Large intestine (tissue), 3 donors: Measurements from ENCODE around the gene POLG2. TPM values are rescaled to one million over a fixed set of nuclear protein-coding genes. Genes with fewer than 3 reads are reported as not detected.

Source experiments
- DNase-seq, 2 donors: peaks; one replicate each; pipeline versions ENCODE4 v3.0.0 to v3.0.0-alpha.2; 2013
- H3K27ac ChIP-seq: one replicate; pipeline ENCODE4 v1.5.1; 2013; ENCODE audit warnings: low read length
- H3K27me3 ChIP-seq: 2 replicates; pipeline ENCODE4 v1.6.1; 2013; ENCODE audit warnings: low read length; ENCODE audit not compliant: control insufficient read depth, insufficient read depth
- H3K36me3 ChIP-seq: 2 replicates; pipeline ENCODE4 v1.6.1; 2013; ENCODE audit warnings: low read length; ENCODE audit not compliant: control insufficient read depth, insufficient read depth
- H3K4me1 ChIP-seq: one replicate; pipeline ENCODE4 v1.6.1; 2013; ENCODE audit warnings: low read length; ENCODE audit not compliant: control insufficient read depth, insufficient read depth
- H3K4me3 ChIP-seq: one replicate; pipeline ENCODE4 v1.5.1; 2013; ENCODE audit warnings: low read length
- H3K9me3 ChIP-seq: one replicate; pipeline ENCODE4 v1.6.1; 2013; ENCODE audit warnings: mild to moderate bottlenecking, low read depth, low read length, moderate library complexity; ENCODE audit not compliant: control insufficient read depth
- WGBS: methylation state at CpG from one replicate; pipeline ENCODE4 v1.1.5; 2013; ENCODE audit warnings: low lambda C conversion rate; ENCODE audit not compliant: insufficient coverage; 5-methylcytosine and 5-hydroxymethylcytosine counted together
- polyA plus RNA-seq: library from polyadenylated mRNA; unstranded; fragments of 120-200 nt; gene quantifications from one replicate; pipeline ENCODE4 v1.2.1, GENCODE V29; 2013

The POLG2 gene
- polyA plus RNA-seq, 1 donor, result 27.0 TPM

DNA sequence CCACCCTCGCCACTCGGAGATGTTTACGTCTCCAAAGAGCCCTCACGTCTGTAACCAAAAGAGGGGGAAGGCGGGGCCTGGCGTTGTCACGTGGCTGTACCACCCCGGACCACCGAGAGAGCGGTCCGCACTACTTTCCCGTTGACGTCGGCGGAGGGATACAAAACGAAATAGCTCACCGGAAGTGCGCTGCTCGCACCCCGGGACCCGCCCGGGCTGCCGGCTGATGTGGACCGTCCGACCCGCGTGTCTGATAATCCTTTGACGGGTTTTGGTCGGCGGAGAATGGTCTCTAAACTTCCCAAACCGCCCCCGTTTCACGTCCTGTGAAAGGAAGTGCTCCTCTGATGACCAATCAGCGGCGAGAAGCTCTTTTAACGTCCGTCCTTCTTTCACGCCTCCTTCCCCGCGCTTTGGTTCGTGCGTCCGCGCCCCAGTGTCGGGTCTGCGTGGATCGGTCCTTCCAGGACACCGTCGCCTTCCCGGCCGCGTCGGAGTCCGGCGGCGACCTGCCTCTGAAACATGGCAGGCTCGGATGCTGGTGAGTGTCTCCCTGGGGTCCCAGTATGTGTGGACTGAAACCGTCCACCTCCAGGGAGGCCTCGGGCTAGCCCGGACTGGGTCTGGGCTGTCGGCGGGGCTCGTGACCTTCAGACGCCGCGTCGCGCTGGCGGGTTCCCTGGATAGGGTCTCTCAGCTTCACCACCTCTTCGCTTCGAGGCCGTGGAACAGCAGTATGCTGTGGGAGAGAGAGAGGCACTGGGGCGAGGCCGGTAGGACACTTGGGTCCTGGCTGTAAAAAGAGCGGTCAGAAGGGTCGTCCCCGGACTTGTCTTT is 9.9 kb upstream of the POLG2 start, which contains the start of gene CEP95:
Gene CEP95 (plus strand): TSS at position 402 of the 837 bp plus-strand sequence. CDS start 121 bp downstream, at position 523.
- H3K27me3 ChIP-seq, result no peaks in the 10 kb centered on the region
- WGBS, result no CpG with 5 or more reads among the region's 77 CpGs
- H3K36me3 ChIP-seq, result peaks cover 55% of the 10 kb centered on the region
- peak; percentile 93 to 99 for DNase-seq
- H3K27ac ChIP-seq, result peak within 1 kb of the TSS; percentile 98
- H3K4me3 ChIP-seq, result peak within 1 kb of the TSS; percentile 75
- peaks cover 12% of the 10 kb centered on the region for H3K4me1 ChIP-seq
- H3K9me3 ChIP-seq, result no peaks in the 10 kb centered on the region

GRCh38 chr17:64506201-64506575 is 9.3 kb upstream of the POLG2 start, which contains the start of gene DDX5:
DDX5 (minus strand) TSS chr17:64506289; CDS start chr17:64506119, 170 bp downstream.
- no CpG with 5 or more reads among the region's 31 CpGs for WGBS
- Histone ChIP-seq H3K4me3 (peak within 1 kb of the TSS; percentile 75), H3K27ac (peak within 1 kb of the TSS; percentile 98), H3K4me1 (peaks cover 12% of the 10 kb centered on the region), H3K36me3 (peaks cover 57% of the 10 kb centered on the region), H3K27me3 (no peaks in the 10 kb centered on the region), H3K9me3 (no peaks in the 10 kb centered on the region)
- peak in 1 of 2 donors; percentile 98 for DNase-seq

DNA sequence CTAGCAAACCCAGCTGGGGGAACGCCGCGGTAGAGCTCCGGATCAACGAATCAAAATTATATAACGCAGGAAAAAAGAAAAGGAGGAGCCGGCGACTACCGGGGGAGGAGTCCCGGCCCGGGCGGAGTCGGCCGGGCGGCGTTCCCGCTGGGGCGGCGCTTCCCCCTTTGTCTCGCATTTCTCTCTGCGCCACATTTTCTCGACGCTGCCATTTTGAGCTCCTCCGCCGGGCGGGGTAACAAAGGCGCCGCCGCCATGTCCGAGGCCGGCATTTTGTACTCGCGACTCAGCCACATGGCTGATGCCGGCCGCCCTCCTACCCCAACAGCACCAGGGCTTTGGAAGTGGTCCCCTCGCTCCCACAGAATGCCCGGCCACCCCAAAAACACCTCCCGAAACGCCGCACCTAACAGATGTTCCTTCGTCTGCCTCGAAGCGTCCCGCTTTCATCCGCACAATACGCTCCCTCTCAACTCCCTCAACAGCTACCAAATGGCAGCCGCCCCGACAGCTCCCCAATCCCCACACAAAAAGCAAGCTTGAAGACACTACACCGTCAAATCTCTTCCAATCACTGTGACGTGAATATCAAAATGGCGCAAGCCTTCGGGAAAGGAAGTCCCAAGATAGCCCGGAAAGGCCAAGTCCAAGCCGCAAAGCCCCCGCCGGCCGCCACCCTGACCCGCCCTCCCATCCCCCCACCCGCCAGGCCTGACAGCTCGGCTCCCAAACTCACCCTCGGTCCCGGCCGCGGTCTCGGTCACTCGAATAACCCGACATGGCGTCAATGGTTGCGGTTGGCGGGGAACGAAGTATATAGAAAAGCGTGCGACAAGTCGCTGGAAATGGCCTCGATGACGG is 8.7 kb upstream of the POLG2 start:
- peak; percentile 93 to 94 for DNase-seq
- no CpG with 5 or more reads among the region's 76 CpGs for WGBS
- H3K27me3 ChIP-seq, result no peaks in the 10 kb centered on the region
- peaks cover 57% of the 10 kb centered on the region for H3K36me3 ChIP-seq
- H3K4me1 ChIP-seq, result peaks cover 12% of the 10 kb centered on the region
- H3K4me3 ChIP-seq, result peak overlapping the region; percentile 75
- H3K27ac ChIP-seq, result peak overlapping the region; percentile 98
- no peaks in the 10 kb centered on the region for H3K9me3 ChIP-seq

- Histone ChIP-seq H3K9me3 (no peaks in the 10 kb centered on the region), H3K27ac (peak overlapping the region; percentile 98), H3K27me3 (no peaks in the 10 kb centered on the region), H3K4me1 (peaks cover 12% of the 10 kb centered on the region), H3K4me3 (peak overlapping the region; percentile 75), H3K36me3 (peaks cover 57% of the 10 kb centered on the region)
- 0% methylated on average over 2 of the region's 13 CpGs for WGBS
- no peak for DNase-seq
Measured at GRCh38 chr17:64504769-64505339, 8.0 kb upstream of the POLG2 start.

DNA sequence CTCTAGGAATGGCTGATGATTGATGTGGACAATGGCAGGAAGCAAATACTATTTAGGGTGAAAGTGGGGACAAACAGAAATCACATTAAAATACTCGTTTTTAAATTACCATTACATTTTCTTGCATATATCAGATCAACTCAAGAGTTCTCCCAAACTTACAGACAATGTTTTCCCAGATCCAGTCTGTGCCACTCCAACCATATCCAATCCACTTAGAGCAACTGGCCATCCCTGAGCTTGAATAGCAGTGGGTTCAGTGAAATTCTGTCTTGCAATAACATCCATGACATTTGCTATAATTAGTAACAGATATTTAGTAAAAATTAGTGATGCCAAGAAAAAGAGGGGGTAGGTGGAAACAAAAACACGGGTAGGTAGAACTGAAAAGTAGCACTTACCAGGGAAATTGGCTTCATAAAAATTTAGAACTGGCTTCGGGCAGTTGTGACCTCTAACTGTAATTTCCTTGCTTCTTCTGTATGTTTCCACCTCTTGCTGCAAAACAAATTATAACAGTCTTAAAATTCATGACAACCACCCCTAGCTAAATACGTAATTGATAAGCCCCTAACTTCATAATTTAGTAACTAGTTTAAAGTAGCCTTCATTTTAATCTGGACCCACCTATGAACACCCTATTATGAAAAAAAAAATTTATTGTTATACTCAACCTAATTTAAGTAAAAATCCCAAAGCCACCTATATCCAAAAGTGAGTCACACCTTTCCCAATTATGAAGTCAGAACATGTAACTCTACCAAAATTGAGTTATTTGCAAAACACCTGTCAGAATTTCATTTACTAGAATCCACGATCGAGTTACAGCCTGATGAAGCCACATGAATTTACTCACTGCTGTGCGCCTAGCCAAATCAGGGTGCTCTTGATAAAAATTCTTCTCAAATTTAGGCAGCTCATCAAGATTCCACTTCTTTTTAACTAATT is 7.2 kb upstream of the POLG2 start:
- Histone ChIP-seq H3K9me3 (no peaks in the 10 kb centered on the region), H3K27me3 (no peaks in the 10 kb centered on the region), H3K27ac (peak overlapping the region; percentile 98), H3K4me1 (peaks cover 12% of the 10 kb centered on the region), H3K4me3 (peak overlapping the region; percentile 75), H3K36me3 (peaks cover 58% of the 10 kb centered on the region)
- no peak for DNase-seq
- no CpG with 5 or more reads among the region's 7 CpGs for WGBS

DNA sequence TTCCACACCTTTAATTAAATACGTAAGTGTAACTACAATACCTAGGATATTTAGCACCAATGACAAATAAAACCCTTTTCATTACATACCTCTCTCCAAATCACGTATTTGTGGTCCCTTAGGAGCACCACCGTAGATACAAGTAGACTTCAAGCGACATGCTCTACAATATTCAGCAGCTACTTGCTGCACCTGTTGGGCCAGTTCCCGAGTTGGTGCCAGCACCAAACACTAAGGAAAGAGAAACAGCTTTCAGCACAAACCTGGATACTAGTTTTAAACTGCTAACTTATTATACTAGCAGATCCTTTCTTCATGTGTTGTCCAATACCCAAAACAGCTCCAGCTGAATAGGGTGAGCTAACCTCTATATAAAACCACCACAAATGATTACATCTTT is 6.5 kb upstream of the POLG2 start:
- H3K36me3 ChIP-seq, result peaks cover 61% of the 10 kb centered on the region
- no peak overlapping the region for H3K4me3 ChIP-seq
- H3K9me3 ChIP-seq, result no peaks in the 10 kb centered on the region
- WGBS, result no CpG with 5 or more reads among the region's 5 CpGs
- DNase-seq, result no peak
- peaks cover 9% of the 10 kb centered on the region for H3K4me1 ChIP-seq
- no peak overlapping the region for H3K27ac ChIP-seq
- H3K27me3 ChIP-seq, result no peaks in the 10 kb centered on the region

DNA sequence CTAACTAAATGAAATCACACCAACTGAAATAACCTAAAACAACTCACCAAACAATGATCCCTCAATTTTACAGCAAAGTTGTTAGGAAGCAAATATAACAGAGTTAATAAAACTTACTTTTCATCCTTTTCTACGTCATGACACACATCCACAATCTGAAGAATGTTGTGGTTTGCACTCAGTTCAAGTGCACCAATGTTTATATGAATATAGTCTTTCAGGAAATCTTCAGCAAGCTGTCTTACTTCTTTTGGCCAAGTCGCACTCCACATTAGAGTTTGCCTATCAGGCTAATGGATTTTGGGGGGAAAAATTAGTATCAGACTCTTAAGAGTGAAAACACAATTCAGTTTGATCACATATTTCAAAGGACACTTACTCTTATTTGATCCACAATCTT is 6.0 kb upstream of the POLG2 start:
- H3K4me3 ChIP-seq, result no peak overlapping the region
- no peak for DNase-seq
- H3K4me1 ChIP-seq, result peaks cover 11% of the 10 kb centered on the region
- H3K27ac ChIP-seq, result no peak overlapping the region
- no CpG with 5 or more reads among the region's 2 CpGs for WGBS
- H3K27me3 ChIP-seq, result no peaks in the 10 kb centered on the region
- peaks cover 62% of the 10 kb centered on the region for H3K36me3 ChIP-seq
- H3K9me3 ChIP-seq, result no peaks in the 10 kb centered on the region

DNA sequence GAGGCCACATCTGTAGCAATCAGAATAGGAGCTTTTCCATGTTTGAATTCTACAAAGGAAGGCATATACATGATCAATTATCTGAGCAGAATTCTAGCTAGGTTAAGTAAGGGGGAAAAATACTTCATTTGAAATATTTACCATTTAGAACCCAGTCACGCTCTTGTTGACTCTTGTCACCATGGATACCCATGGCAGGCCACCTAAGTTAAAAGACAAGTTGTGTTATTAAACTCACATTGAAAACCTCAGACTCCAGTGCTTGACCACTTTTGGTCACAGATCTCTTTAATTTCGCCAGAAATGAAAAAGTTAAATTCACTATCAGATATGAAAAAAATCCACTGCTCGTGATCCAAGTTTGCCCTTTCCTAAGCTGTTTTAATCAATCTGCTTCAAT is 5.2 kb upstream of the POLG2 start:
- 100% methylated on average over 1 of the region's 3 CpGs for WGBS
- H3K4me3 ChIP-seq, result no peak overlapping the region
- H3K27ac ChIP-seq, result no peak overlapping the region
- DNase-seq, result no peak
- peaks cover 66% of the 10 kb centered on the region for H3K36me3 ChIP-seq
- H3K4me1 ChIP-seq, result peaks cover 17% of the 10 kb centered on the region
- no peaks in the 10 kb centered on the region for H3K27me3 ChIP-seq
- H3K9me3 ChIP-seq, result no peaks in the 10 kb centered on the region

GRCh38 chr17:64500862-64501765 is 4.3 kb upstream of the POLG2 start:
- Histone ChIP-seq H3K27ac (no peak overlapping the region), H3K27me3 (no peaks in the 10 kb centered on the region), H3K4me3 (no peak overlapping the region), H3K4me1 (peaks cover 17% of the 10 kb centered on the region), H3K9me3 (no peaks in the 10 kb centered on the region), H3K36me3 (peaks cover 66% of the 10 kb centered on the region)
- no peak for DNase-seq
- WGBS, result 88% methylated on average over 1 of the region's 11 CpGs
